Measurements from ENCODE around the gene CYP11A1.

The CYP11A1 gene

DNA sequence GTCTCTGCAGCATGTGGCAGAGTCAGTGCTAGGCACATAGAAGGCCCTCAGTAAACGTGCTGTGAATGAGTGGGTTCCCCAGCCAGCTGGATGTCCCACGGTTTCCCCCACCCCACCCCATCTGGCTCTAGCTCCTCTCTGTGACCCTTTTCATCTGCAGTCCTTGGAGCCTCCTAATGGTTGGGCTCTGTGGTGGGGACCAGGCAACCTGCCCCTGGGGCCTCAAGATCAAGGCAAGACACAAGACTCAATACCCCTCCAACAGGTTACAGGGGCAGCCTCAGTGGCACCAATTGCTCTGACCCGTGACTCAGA is 17.1 kb upstream of the CYP11A1 start:
- no peak overlapping the region for H3K4me3 ChIP-seq (ENCODE audit: low read depth, low read length)
- in situ Hi-C loops (cut with HindIII; ENCODE audit: low sequenced_read_pairs) = no loop called here
- TF ChIP-seq, protein P1, sequence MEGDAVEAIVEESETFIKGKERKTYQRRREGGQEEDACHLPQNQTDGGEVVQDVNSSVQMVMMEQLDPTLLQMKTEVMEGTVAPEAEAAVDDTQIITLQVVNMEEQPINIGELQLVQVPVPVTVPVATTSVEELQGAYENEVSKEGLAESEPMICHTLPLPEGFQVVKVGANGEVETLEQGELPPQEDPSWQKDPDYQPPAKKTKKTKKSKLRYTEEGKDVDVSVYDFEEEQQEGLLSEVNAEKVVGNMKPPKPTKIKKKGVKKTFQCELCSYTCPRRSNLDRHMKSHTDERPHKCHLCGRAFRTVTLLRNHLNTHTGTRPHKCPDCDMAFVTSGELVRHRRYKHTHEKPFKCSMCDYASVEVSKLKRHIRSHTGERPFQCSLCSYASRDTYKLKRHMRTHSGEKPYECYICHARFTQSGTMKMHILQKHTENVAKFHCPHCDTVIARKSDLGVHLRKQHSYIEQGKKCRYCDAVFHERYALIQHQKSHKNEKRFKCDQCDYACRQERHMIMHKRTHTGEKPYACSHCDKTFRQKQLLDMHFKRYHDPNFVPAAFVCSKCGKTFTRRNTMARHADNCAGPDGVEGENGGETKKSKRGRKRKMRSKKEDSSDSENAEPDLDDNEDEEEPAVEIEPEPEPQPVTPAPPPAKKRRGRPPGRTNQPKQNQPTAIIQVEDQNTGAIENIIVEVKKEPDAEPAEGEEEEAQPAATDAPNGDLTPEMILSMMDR (IDR thresholded peaks at IDR 0.05; ENCODE audit: low read depth, low read length, missing control alignments) = no peak
- no peak for DNase-seq (ENCODE audit: low read depth)

DNA sequence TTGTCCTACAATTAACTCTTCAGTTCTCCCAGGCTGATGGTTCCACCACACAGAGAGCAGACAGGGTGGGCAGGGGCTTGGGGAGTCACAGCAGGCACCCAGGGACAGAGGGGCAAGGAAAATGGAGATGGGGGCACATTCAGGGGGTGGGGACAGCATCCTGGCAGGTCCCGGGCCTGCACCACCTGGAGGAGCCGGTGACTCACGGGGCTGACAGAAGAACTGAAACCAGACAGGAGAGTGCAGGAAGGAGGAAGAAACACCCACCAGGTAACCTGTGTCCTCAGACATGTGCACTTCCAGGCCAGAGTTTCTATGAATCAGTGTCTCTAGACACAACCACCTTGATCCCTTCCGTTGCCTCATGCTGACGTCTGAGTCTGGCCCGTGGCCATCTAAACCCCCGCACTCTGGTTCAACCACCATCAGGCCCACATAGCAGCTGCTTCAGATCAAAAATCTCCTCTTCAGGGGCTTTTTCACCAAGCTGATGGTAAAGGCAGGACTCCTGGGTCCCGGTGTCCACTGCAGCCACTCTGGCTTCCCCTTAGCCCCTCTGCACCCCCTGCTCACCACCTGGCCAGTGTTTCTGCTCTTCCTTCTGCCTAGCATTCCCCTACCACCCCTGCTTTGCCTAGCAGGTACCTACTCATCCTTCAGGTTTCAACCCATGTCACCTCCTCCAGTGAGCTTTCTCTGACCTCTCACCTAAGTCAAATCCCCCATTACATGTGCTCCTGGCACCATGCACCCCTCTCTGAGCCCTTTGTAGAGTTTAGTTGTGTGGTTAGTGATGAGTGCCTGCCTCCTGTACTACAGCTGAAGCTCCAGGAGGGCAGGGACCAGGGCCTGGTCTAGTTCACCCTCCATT is 16.5 kb upstream of the CYP11A1 start:
- TF ChIP-seq, protein P1 (IDR thresholded peaks at IDR 0.05; ENCODE audit: low read depth, low read length, missing control alignments) = no peak
- no peak for DNase-seq (ENCODE audit: low read depth)

GRCh38 chr15:74383286-74383685 is 15.8 kb upstream of the CYP11A1 start:
- TF ChIP-seq, protein P1 (IDR thresholded peaks at IDR 0.05; ENCODE audit: low read depth, low read length, missing control alignments) = no peak
- no peak for DNase-seq (ENCODE audit: low read depth)
- no peak overlapping the region for H3K4me3 ChIP-seq (ENCODE audit: low read depth, low read length)
- in situ Hi-C loops (cut with HindIII; ENCODE audit: low sequenced_read_pairs) = no loop called here

More for the DNA sequence above, 16.5 kb upstream of the CYP11A1 start:
- in situ Hi-C loops (cut with HindIII; ENCODE audit: low sequenced_read_pairs) = no loop called here
- no peak overlapping the region for H3K4me3 ChIP-seq (ENCODE audit: low read depth, low read length)

DNA sequence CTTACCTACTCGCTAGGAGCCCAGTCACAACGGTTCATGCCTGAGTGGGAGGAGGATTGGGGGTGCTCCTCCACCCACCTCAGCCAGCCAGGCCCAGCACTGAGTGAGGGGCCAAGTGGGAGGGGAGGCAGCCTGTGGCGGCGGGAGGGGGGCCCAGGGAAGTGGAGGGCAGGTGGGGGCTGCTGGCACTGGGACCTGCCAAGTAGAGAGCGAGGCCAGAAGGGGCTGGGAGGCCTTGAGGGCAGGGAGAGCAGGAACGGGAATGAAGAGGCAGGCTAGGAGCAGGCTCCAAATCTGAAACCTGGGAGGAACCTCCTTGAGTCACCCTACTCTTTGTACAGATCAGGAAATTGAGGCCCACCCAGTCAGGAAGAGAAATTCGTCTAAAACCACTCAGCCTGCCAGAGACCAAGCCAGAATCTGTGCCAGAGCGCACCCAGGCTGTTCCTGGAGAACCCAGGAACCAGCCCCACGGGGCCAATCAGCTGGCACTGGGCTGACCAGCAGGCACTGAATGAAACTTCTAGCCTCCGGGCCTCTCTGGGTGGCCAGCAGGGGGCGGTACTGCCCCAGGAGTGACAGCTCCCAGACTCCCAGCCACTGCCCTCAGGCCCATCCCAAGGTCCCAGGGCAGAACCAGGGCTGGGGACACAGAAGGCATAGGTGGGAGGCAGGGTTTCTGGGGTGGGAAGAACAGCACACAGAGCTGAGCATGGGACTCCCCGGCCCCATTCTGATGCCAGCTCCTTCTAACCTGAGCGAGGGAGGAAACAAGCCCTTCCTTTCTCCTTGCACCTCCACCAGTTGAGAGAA is 14.8 kb upstream of the CYP11A1 start:
- no peak overlapping the region for H3K4me3 ChIP-seq (ENCODE audit: low read depth, low read length)
- DNase-seq (ENCODE audit: low read depth) = peak; percentile 38
- TF ChIP-seq, protein P1 (IDR thresholded peaks at IDR 0.05; ENCODE audit: low read depth, low read length, missing control alignments) = peak; percentile 96
- in situ Hi-C loops (cut with HindIII; ENCODE audit: low sequenced_read_pairs) = no loop called here

DNA sequence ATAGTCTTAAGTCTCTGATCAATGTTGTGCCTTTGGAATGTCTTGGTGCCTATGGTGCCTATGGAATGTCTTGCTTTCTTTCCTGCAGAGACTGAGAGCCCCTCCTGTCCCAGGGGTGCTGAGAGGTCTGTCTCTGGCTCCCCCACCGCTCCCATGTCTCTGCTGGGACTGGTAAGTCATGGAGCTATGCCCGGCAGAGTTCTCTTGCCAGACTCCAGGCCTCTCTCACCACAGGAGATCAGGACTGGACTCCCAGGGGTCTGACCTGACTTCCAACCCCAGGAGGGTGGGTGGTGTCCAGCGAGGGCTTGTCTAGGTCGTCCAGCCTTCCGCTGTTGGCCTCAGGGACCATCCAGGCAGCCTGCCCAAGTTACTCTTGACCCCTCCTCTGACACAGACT is 14.0 kb upstream of the CYP11A1 start:
- no peak overlapping the region for H3K4me3 ChIP-seq (ENCODE audit: low read depth, low read length)
- no peak for DNase-seq (ENCODE audit: low read depth)
- in situ Hi-C loops (cut with HindIII; ENCODE audit: low sequenced_read_pairs) = no loop called here
- TF ChIP-seq, protein P1 (IDR thresholded peaks at IDR 0.05; ENCODE audit: low read depth, low read length, missing control alignments) = no peak

- in situ Hi-C loops (cut with HindIII; ENCODE audit: low sequenced_read_pairs) = no loop called here
- H3K4me3 ChIP-seq (ENCODE audit: low read depth, low read length) = no peak overlapping the region
- TF ChIP-seq, protein P1 (IDR thresholded peaks at IDR 0.05; ENCODE audit: low read depth, low read length, missing control alignments) = no peak
- no peak for DNase-seq (ENCODE audit: low read depth)
These were observed 13.7 kb upstream of the CYP11A1 start for GRCh38 chr15:74381190-74381453.

All from astrocyte of the cerebellum (primary cell).